HG02840 (cell line): Measurements from ENCODE around the gene MKLN1.

ENCODE experiments used
- ATAC-seq: cut with Tn5 transposase; IDR thresholded peaks from one replicate; pipeline ENCODE4 v1.9.1; 2021; ENCODE audit warnings: mild to moderate bottlenecking, moderate library complexity, moderate number of reproducible peaks; ENCODE audit not compliant: unreplicated experiment, low FRiP score

The MKLN1 gene

DNA sequence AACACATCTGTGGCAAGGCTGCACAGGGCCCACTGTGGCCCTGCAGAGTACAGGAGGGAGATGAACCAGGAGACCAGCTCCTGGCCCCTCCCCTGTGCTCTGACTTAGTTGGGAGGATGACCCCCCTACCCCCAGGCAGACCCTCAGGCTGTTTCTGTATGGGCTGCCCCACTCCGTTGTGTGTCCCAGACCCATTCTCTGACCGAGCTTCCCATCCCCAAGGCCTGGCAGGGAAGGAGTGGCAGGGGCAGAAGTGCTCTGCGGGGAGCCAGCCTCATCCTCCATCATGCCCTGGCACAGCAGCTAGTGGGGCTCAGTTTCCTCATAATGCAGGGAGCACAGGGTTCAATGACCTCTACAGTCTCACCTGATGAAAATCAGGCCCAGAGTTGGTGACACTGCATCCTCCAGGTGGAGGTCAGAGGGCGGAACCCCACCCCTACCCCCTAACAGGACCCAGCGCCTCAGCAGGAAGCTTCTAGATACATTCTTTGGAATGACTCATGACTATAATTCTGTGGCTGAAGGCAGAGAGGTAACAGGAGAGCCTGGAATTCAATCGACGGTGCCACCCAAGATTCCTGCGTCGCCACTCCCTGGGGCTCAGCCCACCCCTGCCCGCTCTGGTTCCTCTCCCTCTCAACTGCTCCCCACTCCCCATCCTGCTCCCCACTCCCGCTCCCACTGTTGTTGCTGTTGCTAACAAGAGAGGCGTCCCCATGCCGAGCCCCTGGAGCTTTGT, 210.6 kb downstream of the MKLN1 start:
- ATAC-seq: no peak

DNA sequence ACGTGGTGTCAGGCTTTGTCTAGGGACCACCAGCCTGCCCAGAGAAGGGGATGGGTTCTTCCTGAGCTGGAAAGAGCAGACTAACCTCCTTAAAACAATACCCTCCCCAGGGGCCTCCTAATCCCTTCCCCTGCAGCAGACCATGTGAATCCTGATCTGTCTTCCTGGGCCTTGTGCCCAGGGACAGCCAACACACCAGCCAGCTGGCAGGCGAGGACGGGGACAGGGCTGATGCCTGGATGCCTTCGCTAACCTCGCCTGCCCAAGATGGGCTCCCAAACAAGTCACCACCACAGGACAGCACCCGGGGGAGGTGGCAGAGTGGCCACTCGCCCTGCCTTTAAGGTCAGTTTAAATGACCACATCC, 211.1 kb downstream of the MKLN1 start:
- ATAC-seq: no peak

DNA sequence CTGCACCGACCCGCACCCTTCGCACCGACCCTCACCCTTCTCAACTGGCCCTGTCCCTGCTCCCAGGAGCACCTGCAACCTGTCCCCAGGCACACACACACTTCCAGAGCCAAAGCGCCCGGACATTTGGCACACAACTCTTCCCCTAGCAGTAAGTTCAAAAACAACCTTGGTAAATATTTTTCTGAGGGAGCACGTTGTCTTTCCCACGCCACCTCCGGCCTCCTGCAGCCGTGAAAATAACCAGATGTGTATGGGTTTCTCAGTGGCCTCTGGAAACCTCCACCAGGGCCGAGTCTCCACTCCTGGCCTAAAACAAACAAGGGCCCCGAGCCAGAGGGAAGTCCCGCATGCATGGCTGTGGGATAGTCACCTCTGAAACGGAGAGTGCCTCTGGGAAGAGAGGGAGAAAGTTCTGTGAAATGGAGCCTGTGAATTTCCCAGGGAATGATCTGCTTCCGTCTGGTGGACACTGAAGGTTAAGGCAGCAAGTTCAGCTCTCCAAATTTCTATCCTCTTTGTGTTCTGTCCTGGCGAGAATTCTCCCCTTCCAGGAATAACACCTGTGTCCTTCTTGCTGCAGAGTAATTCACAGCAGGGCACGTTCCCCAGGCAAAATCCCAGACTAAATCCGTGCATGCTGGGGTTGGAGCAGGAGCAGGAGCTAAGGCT, 213.0 kb downstream of the MKLN1 start:
- no peak for ATAC-seq

DNA sequence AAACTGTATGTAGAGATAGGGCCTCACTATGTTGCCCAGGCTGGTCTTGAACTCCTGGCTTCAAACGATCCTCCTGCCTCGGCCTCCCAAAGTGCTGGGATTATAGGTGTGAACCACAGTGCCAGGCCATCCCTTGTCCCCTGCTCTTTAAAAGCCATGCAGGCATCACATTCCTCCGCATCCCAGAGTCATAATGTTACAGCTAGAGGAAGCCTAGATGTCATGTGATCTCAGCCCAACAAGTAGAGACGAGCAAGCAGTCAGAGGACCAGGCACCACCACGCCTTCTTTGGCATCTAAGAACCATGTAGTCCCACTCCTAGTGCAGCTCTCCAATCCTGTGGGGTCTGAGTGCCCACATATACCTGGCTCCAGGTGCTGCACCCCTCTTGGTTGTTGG, 215.6 kb downstream of the MKLN1 start:
- no peak for ATAC-seq

DNA sequence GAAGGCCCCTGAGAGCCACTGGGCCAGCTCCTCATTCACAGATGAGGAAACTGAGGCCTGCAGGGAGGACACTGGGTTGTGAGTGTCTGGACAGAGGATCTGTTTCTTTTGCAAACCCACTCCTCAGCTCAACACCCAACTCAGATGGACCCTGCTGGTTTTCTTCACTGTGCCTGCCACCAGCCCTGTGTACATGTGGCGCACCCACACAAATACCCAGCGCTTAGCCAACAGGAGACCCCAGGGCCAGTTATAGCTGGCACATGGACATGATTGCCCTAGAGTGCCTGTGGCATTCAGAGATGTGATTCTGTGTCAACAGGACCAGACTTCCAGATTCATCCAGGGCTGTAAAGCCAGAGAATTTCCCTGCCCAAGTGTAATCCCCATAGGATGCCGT, 216.3 kb downstream of the MKLN1 start:
- ATAC-seq: no peak

DNA sequence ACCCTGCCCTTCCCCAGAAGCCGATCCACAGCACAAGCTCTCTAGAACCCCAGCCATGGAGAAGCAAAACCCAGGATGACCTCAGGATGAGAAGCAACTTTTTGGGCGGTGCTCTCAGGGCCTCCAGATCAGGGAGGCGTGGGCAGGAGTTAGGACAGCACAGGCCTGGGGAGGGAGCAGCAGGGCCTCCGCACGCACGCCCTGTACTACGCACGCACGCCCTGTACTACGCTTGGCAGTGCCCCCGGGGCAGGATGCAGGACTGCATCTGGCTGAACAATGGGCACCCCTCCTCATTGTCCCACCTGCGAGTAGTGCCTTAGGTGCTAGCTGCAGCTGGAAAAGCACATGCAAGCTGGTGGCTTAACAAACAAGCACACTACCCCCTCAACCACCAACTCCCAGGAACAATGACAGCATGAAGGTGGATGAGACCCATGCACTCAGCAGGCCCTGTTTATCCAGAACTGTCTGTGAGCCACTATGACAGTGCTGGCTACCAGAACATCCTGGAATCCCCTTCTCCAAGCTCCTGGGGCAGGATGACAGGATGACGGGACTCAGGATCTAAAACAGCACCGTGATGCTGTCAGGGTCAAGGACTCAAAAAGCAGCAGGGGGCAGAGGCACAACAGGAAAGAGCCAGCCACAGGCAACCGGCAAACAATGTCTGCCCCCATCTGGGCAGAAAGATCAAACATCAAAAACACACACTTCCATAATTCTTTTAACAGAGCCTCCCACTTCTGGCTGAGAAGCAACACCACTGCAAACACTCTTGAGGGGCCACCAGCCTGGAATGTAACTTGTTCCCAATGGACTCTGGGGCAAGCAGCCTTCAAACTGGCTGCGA, 217.0 kb downstream of the MKLN1 start:
- ATAC-seq: no peak

DNA sequence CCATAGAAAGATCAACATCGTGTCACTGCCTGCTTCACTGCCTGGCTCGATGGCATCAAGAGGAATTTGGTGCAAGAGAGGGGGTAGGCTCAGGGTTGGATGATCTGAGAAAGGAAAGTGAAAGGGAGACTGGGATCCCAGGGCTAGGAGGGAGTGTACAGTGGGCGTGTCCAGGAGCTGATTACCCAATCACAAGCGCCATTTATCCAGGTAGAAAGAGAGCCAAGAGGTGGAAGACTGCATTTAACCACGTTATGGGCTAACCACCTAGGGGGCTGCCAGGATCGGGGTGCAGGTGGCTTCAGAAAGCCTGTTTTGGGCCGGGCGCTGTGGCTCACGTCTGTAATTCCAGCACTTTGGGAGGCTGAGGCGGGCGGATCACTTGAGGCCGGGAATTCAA, 218.4 kb downstream of the MKLN1 start:
- no peak for ATAC-seq
